Ectodermal cell (in vitro differentiated cells): ENCODE data around the gene VWA5B2.

Experiments
- H3K27ac ChIP-seq: 2 replicates; pipeline ENCODE4 v1.7.0; 2013; ENCODE audit warnings: mild to moderate bottlenecking, low read depth, low read length; ENCODE audit not compliant: insufficient read depth, poor library complexity, severe bottlenecking
- H3K27me3 ChIP-seq: 2 replicates; pipeline ENCODE4 v1.7.0; 2013; ENCODE audit warnings: mild to moderate bottlenecking, low read length; ENCODE audit not compliant: insufficient read depth, control insufficient read depth, poor library complexity, severe bottlenecking
- H3K36me3 ChIP-seq: one replicate; pipeline ENCODE4 v1.7.0; 2013; ENCODE audit warnings: low read length; ENCODE audit not compliant: control insufficient read depth, insufficient read depth
- H3K4me1 ChIP-seq: one replicate; pipeline ENCODE4 v1.7.0; 2013; ENCODE audit warnings: low read length; ENCODE audit not compliant: control insufficient read depth, insufficient read depth
- H3K4me3 ChIP-seq: 2 replicates; pipeline ENCODE4 v1.7.0; 2013; ENCODE audit warnings: low read depth, low read length, control low read depth; ENCODE audit not compliant: insufficient read depth
- H3K9me3 ChIP-seq: 2 replicates; pipeline ENCODE4 v1.7.0; 2013; ENCODE audit warnings: mild to moderate bottlenecking, low read length, moderate library complexity; ENCODE audit not compliant: control insufficient read depth
- WGBS, 2 experiments: methylation state at CpG; one replicate each; pipeline ENCODE4 v1.1.7; 2013; ENCODE audit warnings: missing lambda C conversion rate in 2 of 2; 5-methylcytosine and 5-hydroxymethylcytosine counted together

VWA5B2 gene

DNA sequence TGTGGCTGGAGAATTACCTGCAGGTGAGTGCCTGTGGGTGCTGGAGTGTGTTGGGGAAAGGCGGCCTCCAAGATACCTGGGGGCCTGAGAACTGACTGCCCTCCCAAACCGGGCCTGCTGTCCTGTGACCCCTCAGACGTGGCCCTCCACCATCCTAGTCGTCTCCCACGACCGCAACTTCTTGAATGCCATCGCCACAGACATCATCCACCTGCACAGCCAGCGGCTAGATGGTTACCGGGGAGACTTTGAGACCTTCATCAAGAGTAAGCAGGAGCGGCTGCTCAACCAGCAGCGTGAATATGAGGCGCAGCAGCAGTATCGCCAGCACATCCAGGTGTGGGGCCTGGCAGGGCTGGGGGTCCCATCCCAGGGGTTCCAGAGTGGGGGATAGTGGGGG is 40.0 kb upstream of the VWA5B2 start:
- Histone ChIP-seq H3K4me3 (no peak overlapping the region), H3K36me3 (peaks cover 55% of the 10 kb centered on the region), H3K27ac (no peak overlapping the region), H3K9me3 (no peaks in the 10 kb centered on the region), H3K4me1 (peaks cover 12% of the 10 kb centered on the region), H3K27me3 (no peaks in the 10 kb centered on the region)
- 96% methylated on average over 13 of the region's 13 CpGs for WGBS, 2 experiments

DNA sequence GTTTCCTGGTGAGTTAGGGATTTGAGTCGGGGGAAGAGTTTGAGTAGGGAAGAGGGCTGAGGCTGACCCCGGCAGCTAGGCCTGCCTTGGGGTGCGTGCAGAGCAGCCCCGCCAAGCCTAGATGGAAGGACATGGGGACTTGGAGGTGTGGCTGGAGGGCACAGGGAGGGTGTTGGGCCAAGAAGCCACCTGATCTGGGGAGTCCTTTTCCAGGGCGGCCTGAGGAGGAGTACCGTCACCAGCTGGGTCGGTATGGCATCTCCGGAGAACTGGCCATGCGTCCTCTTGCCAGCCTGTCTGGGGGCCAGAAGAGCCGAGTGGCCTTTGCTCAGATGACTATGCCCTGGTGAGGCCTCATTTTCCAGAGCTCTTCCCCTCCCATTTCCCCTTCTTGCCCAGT is 36.5 kb upstream of the VWA5B2 start:
- Histone ChIP-seq H3K36me3 (peaks cover 51% of the 10 kb centered on the region), H3K9me3 (no peaks in the 10 kb centered on the region), H3K4me3 (no peak overlapping the region), H3K4me1 (no peaks in the 10 kb centered on the region), H3K27me3 (no peaks in the 10 kb centered on the region), H3K27ac (no peak overlapping the region)
- WGBS, 2 experiments = 94 to 95% methylated on average over 10 of the region's 10 CpGs

GRCh38 chr3:184193991-184194539 is 35.3 kb upstream of the VWA5B2 start:
- Histone ChIP-seq H3K27me3 (no peaks in the 10 kb centered on the region), H3K27ac (no peak overlapping the region), H3K4me3 (no peak overlapping the region), H3K36me3 (peaks cover 39% of the 10 kb centered on the region), H3K4me1 (no peaks in the 10 kb centered on the region), H3K9me3 (no peaks in the 10 kb centered on the region)
- WGBS, 2 experiments = 93 to 96% methylated on average over 9 of the region's 9 CpGs

- Histone ChIP-seq H3K4me3 (no peak overlapping the region), H3K36me3 (peaks cover 19% of the 10 kb centered on the region), H3K4me1 (no peaks in the 10 kb centered on the region), H3K27me3 (no peaks in the 10 kb centered on the region), H3K27ac (no peak overlapping the region), H3K9me3 (no peaks in the 10 kb centered on the region)
- WGBS, 2 experiments = 94% methylated on average over 6 of the region's 6 CpGs
These were observed 32.8 kb upstream of the VWA5B2 start for GRCh38 chr3:184196536-184196935.

- Histone ChIP-seq H3K27me3 (no peaks in the 10 kb centered on the region), H3K27ac (no peak overlapping the region), H3K4me3 (no peak overlapping the region), H3K9me3 (no peaks in the 10 kb centered on the region), H3K4me1 (no peaks in the 10 kb centered on the region), H3K36me3 (peaks cover 2% of the 10 kb centered on the region)
- WGBS, 2 experiments = 81 to 85% methylated on average over 9 of the region's 9 CpGs
These were observed 30.9 kb upstream of the VWA5B2 start for GRCh38 chr3:184198509-184198908.

DNA sequence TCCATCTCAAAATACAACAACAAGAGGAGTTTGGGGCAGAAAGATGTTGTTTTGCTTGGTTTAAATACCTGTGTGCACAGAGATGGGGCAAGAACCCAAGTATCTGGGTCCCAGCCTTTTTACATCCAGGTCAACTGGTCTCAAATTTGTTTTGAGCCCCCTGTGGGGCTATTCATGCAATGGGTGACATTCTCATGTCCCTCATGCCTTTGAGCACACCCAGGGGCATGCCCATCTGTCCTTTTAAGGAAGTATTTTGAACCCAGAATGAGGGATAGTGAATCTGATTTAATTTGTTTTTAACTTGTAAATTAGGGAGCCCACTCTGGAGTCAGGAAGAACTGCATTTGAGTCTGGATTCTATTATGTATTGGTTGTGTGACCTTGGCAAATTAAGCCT is 28.6 kb upstream of the VWA5B2 start:
- Histone ChIP-seq H3K4me1 (no peaks in the 10 kb centered on the region), H3K36me3 (no peaks in the 10 kb centered on the region), H3K9me3 (no peaks in the 10 kb centered on the region), H3K27ac (no peak overlapping the region), H3K4me3 (no peak overlapping the region), H3K27me3 (no peaks in the 10 kb centered on the region)

GRCh38 chr3:184203526-184203925 is 25.9 kb upstream of the VWA5B2 start:
- no peaks in the 10 kb centered on the region for H3K9me3 ChIP-seq
- H3K27me3 ChIP-seq = no peaks in the 10 kb centered on the region
- no peaks in the 10 kb centered on the region for H3K4me1 ChIP-seq
- H3K4me3 ChIP-seq = no peak overlapping the region
- 89 to 90% methylated on average over 8 of the region's 8 CpGs for WGBS, 2 experiments
- H3K36me3 ChIP-seq = no peaks in the 10 kb centered on the region
- H3K27ac ChIP-seq = no peak overlapping the region

GRCh38 chr3:184209146-184209923 is 20.1 kb upstream of the VWA5B2 start:
- 87 to 90% methylated on average over 11 of the region's 11 CpGs for WGBS, 2 experiments
- Histone ChIP-seq H3K27me3 (no peaks in the 10 kb centered on the region), H3K9me3 (no peaks in the 10 kb centered on the region), H3K36me3 (no peaks in the 10 kb centered on the region), H3K4me3 (no peak overlapping the region), H3K27ac (no peak overlapping the region), H3K4me1 (no peaks in the 10 kb centered on the region)

DNA sequence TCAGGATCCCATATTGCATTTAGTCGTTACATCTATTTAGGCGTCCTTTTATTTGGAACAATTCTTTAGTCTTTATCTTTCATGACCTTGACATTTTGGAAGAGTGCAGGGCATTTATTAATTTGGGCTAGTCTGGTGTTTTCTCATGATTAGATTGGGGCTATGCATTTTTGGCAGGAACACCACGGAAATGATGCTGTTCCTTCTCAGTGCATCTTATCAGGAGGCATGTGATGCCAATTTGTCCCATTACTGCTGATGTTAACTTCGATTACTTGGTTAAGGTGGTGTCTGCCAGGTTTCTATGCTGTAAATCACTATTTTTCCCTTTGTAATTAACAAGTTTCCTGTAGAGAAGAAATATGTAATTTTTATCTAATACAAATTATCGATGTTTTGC is 18.1 kb upstream of the VWA5B2 start:
- Histone ChIP-seq H3K27me3 (no peaks in the 10 kb centered on the region), H3K36me3 (no peaks in the 10 kb centered on the region), H3K4me3 (no peak overlapping the region), H3K27ac (no peak overlapping the region), H3K9me3 (no peaks in the 10 kb centered on the region), H3K4me1 (no peaks in the 10 kb centered on the region)
- 85 to 89% methylated on average over 3 to 4 of the region's 5 CpGs for WGBS, 2 experiments

GRCh38 chr3:184211718-184212117 is 17.7 kb upstream of the VWA5B2 start:
- no peaks in the 10 kb centered on the region for H3K9me3 ChIP-seq
- H3K27me3 ChIP-seq = no peaks in the 10 kb centered on the region
- no peak overlapping the region for H3K4me3 ChIP-seq
- H3K36me3 ChIP-seq = no peaks in the 10 kb centered on the region
- WGBS, 2 experiments = 92 to 95% methylated on average over 4 to 5 of the region's 5 CpGs
- H3K27ac ChIP-seq = no peak overlapping the region
- H3K4me1 ChIP-seq = no peaks in the 10 kb centered on the region
